GM19455 (cell line): ENCODE results near the gene TMEM238.

Experiments used
- ATAC-seq: cut with Tn5 transposase; IDR thresholded peaks from one replicate; pipeline ENCODE4 v1.9.1; 2021; ENCODE audit not compliant: unreplicated experiment

The TMEM238 gene

GRCh38 chr19:55382013-55382412, 2.1 kb downstream of the TMEM238 start:
- no peak for ATAC-seq

- ATAC-seq = no peak
Measured at GRCh38 chr19:55379174-55379573, 4.9 kb downstream of the TMEM238 start.

- ATAC-seq = no peak
Measured at GRCh38 chr19:55377356-55378131, 6.5 kb downstream of the TMEM238 start.

- no peak for ATAC-seq
Measured at GRCh38 chr19:55376241-55376933, 7.7 kb downstream of the TMEM238 start, which contains the start of gene TMEM190. Gene TMEM190 (plus strand): TSS chr19:55376826. CDS start chr19:55376854, 28 bp downstream.

GRCh38 chr19:55373993-55374757, 9.9 kb downstream of the TMEM238 start:
- no peak for ATAC-seq

GRCh38 chr19:55373306-55373992, 10.6 kb downstream of the TMEM238 start:
- ATAC-seq = no peak

- no peak for ATAC-seq
Measured at GRCh38 chr19:55372316-55373081, 11.6 kb downstream of the TMEM238 start.

GRCh38 chr19:55370305-55370988, 13.6 kb downstream of the TMEM238 start, which contains the start of gene IL11:
Gene IL11 (minus strand): TSS chr19:55370463. CDS start chr19:55370310, 153 bp downstream.
- ATAC-seq = no peak

GRCh38 chr19:55369653-55370304, 14.3 kb downstream of the TMEM238 start:
- no peak for ATAC-seq

- no peak for ATAC-seq
Measured at GRCh38 chr19:55368701-55369563, 15.2 kb downstream of the TMEM238 start.

GRCh38 chr19:55368106-55368505, 16.0 kb downstream of the TMEM238 start:
- no peak for ATAC-seq

GRCh38 chr19:55366790-55367189, 17.3 kb downstream of the TMEM238 start:
- no peak for ATAC-seq

GRCh38 chr19:55365964-55366363, 18.1 kb downstream of the TMEM238 start:
- no peak for ATAC-seq

- no peak for ATAC-seq
Measured at GRCh38 chr19:55365245-55365644, 18.8 kb downstream of the TMEM238 start.

GRCh38 chr19:55362990-55363716, 20.9 kb downstream of the TMEM238 start, which contains the start of gene GARIN5B:
Gene GARIN5B (minus strand): TSS chr19:55363260. CDS start chr19:55363066, 194 bp downstream.
- no peak for ATAC-seq

GRCh38 chr19:55362174-55362989, 21.7 kb downstream of the TMEM238 start:
- ATAC-seq = no peak
